Astrocyte (in vitro differentiated cells and primary cell): ENCODE data around the gene ZFP42. TPM values are rescaled to one million over a fixed set of nuclear protein-coding genes. Genes with fewer than 3 reads are reported as not detected.

Source experiments
- DNase-seq: peaks from one replicate; pipeline ENCODE4 v3.0.0-alpha.2; 2010; ENCODE audit warnings: low read depth
- FAIRE-seq: peaks from 2 replicates; lab custom pipeline; 2011; peaks lifted over from hg19 to GRCh38; lab: Jason Lieb, UNC
- H2AFZ ChIP-seq: 2 replicates; pipeline ENCODE4 v1.6.0; 2012; ENCODE audit warnings: low read depth, low read length, inconsistent platforms
- H3K27ac ChIP-seq: 2 replicates; pipeline ENCODE4 v1.5.1; 2011; ENCODE audit warnings: low read depth, low read length, inconsistent platforms
- H3K27me3 ChIP-seq: 2 replicates; pipeline ENCODE4 v1.6.0; 2011; ENCODE audit warnings: low read length, inconsistent platforms; ENCODE audit not compliant: insufficient read depth
- H3K36me3 ChIP-seq: 2 replicates; pipeline ENCODE4 v1.5.1; 2011; ENCODE audit warnings: low read length, inconsistent platforms; ENCODE audit not compliant: insufficient read depth
- H3K4me1 ChIP-seq: 2 replicates; pipeline ENCODE4 v1.5.1; 2011; ENCODE audit warnings: low read length, inconsistent platforms; ENCODE audit not compliant: insufficient read depth
- H3K4me2 ChIP-seq: 2 replicates; pipeline ENCODE4 v1.6.0; 2012; ENCODE audit warnings: low read length, inconsistent platforms
- H3K4me3 ChIP-seq: 2 replicates; pipeline ENCODE4 v1.5.1; 2011; ENCODE audit warnings: low read depth, mild to moderate bottlenecking, low read length, inconsistent platforms; ENCODE audit not compliant: insufficient read depth
- H3K79me2 ChIP-seq: 2 replicates; pipeline ENCODE4 v1.6.0; 2012; ENCODE audit warnings: mild to moderate bottlenecking, low read length, inconsistent platforms; ENCODE audit not compliant: insufficient read depth
- H3K9ac ChIP-seq: 2 replicates; pipeline ENCODE4 v1.6.0; 2012; ENCODE audit warnings: mild to moderate bottlenecking, low read length, inconsistent platforms
- H3K9me3 ChIP-seq: 2 replicates; pipeline ENCODE4 v1.5.1; 2012; ENCODE audit warnings: low read depth, mild to moderate bottlenecking, low read length, inconsistent platforms; ENCODE audit not compliant: insufficient read depth
- H4K20me1 ChIP-seq: 2 replicates; pipeline ENCODE4 v1.6.0; 2012; ENCODE audit warnings: low read length, inconsistent platforms; ENCODE audit not compliant: insufficient read depth
- H3K27ac Mint-ChIP-seq: one replicate; pipeline ENCODE4 v1.8.0; 2021; ENCODE audit warnings: mild to moderate bottlenecking, mixed read lengths; ENCODE audit not compliant: unreplicated experiment
- H3K27me3 Mint-ChIP-seq: one replicate; pipeline ENCODE4 v1.8.0; 2021; ENCODE audit warnings: low read depth, mixed read lengths; ENCODE audit not compliant: unreplicated experiment
- H3K36me3 Mint-ChIP-seq: one replicate; pipeline ENCODE4 v1.8.0; 2021; ENCODE audit warnings: low read depth, mixed read lengths; ENCODE audit not compliant: unreplicated experiment
- H3K4me1 Mint-ChIP-seq: one replicate; pipeline ENCODE4 v1.8.0; 2021; ENCODE audit warnings: low read depth, mixed read lengths; ENCODE audit not compliant: unreplicated experiment
- H3K4me3 Mint-ChIP-seq: one replicate; pipeline ENCODE4 v1.8.0; 2021; ENCODE audit warnings: mild to moderate bottlenecking, moderate library complexity, mixed read lengths; ENCODE audit not compliant: unreplicated experiment
- H3K9me3 Mint-ChIP-seq: one replicate; pipeline ENCODE4 v1.8.0; 2021; ENCODE audit warnings: mild to moderate bottlenecking, mixed read lengths; ENCODE audit not compliant: unreplicated experiment
- CTCF ChIP-seq: IDR thresholded peaks from 2 replicates; pipeline ENCODE4 v1.5.1; 2011; ENCODE audit warnings: low read depth, mild to moderate bottlenecking, inconsistent platforms, low read length, moderate library complexity; ENCODE audit not compliant: insufficient read depth
- EZH2 ChIP-seq: IDR thresholded peaks from 2 replicates; pipeline ENCODE4 v1.6.1; 2012; ENCODE audit warnings: mild to moderate bottlenecking, low read length, inconsistent platforms; ENCODE audit not compliant: insufficient read depth
- total RNA-seq: library from RNA; stranded (reverse); gene quantifications from 2 replicates; pipeline ENCODE4 v1.2.1, GENCODE V29; 2021

The ZFP42 gene
- total RNA-seq, 1 donor from 2014 or later, result 4.5 TPM

GRCh38 chr4:188037003-188037713 lies 41.6 kb downstream of the ZFP42 start:
- Histone ChIP-seq H3K9me3 (no peaks in the 10 kb centered on the region), H3K27me3 (no peaks in the 10 kb centered on the region), H3K4me1 (no peaks in the 10 kb centered on the region), H3K27ac (no peak overlapping the region), H3K4me3 (no peak overlapping the region), H3K4me2 (no peak overlapping the region), H4K20me1 (no peaks in the 10 kb centered on the region), H3K36me3 (no peaks in the 10 kb centered on the region), H3K79me2 (no peaks in the 10 kb centered on the region), H2AFZ (no peak overlapping the region), H3K9ac (no peak overlapping the region)
- H3K9me3 Mint-ChIP-seq, result peaks cover 2% of the 10 kb centered on the region
- FAIRE-seq (no peak), DNase-seq (no peak)
- no peaks in the 10 kb centered on the region for H3K36me3 Mint-ChIP-seq
- no peak for TF ChIP-seq EZH2
- TF ChIP-seq CTCF, result no peak
- no peak overlapping the region for H3K27ac Mint-ChIP-seq
- peaks cover 10% of the 10 kb centered on the region for H3K27me3 Mint-ChIP-seq
- peaks cover 1% of the 10 kb centered on the region for H3K4me1 Mint-ChIP-seq
- no peak overlapping the region for H3K4me3 Mint-ChIP-seq

- H3K27ac Mint-ChIP-seq, result no peak overlapping the region
- H2AFZ ChIP-seq, result no peak overlapping the region
- no peak overlapping the region for H3K4me3 Mint-ChIP-seq
Measured at GRCh38 chr4:188041721-188042120, 46.1 kb downstream of the ZFP42 start.

More at GRCh38 chr4:188041721-188042120, 46.1 kb downstream of the ZFP42 start:
- FAIRE-seq, result no peak
- H3K4me1 ChIP-seq, result no peaks in the 10 kb centered on the region
- H3K4me2 ChIP-seq, result no peak overlapping the region
- no peak for TF ChIP-seq CTCF
- TF ChIP-seq EZH2, result no peak
- H3K9me3 ChIP-seq, result no peaks in the 10 kb centered on the region
- H3K79me2 ChIP-seq, result no peaks in the 10 kb centered on the region
- H3K27me3 Mint-ChIP-seq, result peaks cover 1% of the 10 kb centered on the region
- DNase-seq, result no peak
- no peaks in the 10 kb centered on the region for H3K36me3 Mint-ChIP-seq
- H4K20me1 ChIP-seq, result no peaks in the 10 kb centered on the region
- no peaks in the 10 kb centered on the region for H3K36me3 ChIP-seq
- H3K27me3 ChIP-seq, result no peaks in the 10 kb centered on the region
- no peak overlapping the region for H3K9ac ChIP-seq
- peaks cover 1% of the 10 kb centered on the region for H3K4me1 Mint-ChIP-seq
- no peak overlapping the region for H3K27ac ChIP-seq
- H3K9me3 Mint-ChIP-seq, result no peaks in the 10 kb centered on the region
- no peak overlapping the region for H3K4me3 ChIP-seq
